HG03060 (cell line): ENCODE measurements around the gene ABHD6.
"Not testable (repeated sequence)": the region's sequence is repeated elsewhere in the genome, so short reads cannot be mapped to it uniquely, and the experiment has no call there.

Experiments
- ATAC-seq: cut with Tn5 transposase; IDR thresholded peaks from one replicate; pipeline ENCODE4 v1.9.1; 2021; ENCODE audit warnings: low read depth, moderate number of reproducible peaks; ENCODE audit not compliant: unreplicated experiment

ABHD6 gene

GRCh38 chr3:58271901-58272501 is 34.4 kb downstream of the ABHD6 start:
- ATAC-seq = no peak

DNA sequence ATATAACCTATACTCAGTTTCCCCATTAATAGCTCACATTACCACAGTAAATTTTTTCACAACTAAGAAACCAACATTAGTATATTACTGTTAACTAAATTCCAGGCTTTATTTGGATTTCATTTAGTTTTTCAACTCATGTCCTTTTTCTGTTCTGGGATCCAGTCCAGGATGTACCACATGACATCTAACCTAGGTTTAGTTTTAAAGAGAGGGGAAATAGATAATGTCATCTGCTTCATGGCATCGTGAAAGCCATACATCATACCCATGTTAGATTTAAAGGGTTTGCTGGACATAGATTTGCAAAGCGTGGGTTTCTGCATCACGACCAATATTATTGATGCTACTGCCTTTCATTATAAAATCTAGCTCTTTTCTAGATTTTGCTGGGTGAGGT is 35.3 kb downstream of the ABHD6 start:
- no peak for ATAC-seq

GRCh38 chr3:58273362-58273761 is 35.8 kb downstream of the ABHD6 start:
- not testable (repeated sequence) for ATAC-seq

- no peak for ATAC-seq
These were observed 36.5 kb downstream of the ABHD6 start for GRCh38 chr3:58274027-58274614.

DNA sequence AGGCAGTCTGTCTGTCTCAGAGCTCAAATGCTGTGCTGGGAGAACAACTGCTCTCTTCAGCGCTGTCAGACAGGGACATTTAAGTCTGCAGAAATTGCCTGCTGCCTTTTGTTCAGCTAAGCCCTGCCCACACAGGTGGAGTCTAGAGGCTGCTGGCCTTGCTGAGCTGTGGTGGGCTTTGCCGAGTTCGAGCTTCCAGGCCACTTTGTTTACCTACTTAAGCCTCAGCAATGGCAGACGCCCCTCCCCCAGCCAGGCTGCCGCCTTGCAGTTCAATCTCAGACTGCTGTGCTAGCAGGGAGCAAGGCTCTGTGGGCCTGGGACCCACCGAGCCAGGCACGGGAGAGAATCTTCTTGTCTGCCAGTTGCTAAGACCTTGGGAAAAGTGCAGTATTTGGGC is 43.5 kb downstream of the ABHD6 start:
- no peak for ATAC-seq

DNA sequence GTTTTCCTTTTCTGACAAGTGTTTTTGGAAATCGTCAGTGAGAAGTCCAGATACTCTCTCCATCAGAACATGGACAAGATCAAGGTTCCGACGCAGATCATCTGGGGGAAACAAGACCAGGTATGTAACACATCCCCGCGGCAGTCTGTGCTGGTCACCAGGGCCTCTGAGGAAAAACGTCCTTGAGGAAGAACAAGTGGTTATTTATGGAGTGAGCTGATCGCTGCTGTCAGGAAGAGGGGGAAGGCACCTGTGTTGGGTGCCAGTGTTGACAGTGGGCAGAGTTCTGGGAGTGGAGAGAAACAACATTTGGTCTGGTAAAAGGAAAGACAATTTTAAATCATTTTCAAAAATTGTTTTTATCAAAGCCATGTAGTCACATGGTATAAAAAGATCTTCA is 47.7 kb downstream of the ABHD6 start:
- ATAC-seq = no peak

GRCh38 chr3:58287354-58287753 is 49.8 kb downstream of the ABHD6 start:
- ATAC-seq = no peak

- ATAC-seq = no peak
These were observed 50.6 kb downstream of the ABHD6 start for GRCh38 chr3:58288011-58288728.

- ATAC-seq = not testable (repeated sequence)
These were observed 51.5 kb downstream of the ABHD6 start for GRCh38 chr3:58288964-58289613.

- ATAC-seq = not testable (repeated sequence)
These were observed 52.9 kb downstream of the ABHD6 start for GRCh38 chr3:58290446-58290845.

DNA sequence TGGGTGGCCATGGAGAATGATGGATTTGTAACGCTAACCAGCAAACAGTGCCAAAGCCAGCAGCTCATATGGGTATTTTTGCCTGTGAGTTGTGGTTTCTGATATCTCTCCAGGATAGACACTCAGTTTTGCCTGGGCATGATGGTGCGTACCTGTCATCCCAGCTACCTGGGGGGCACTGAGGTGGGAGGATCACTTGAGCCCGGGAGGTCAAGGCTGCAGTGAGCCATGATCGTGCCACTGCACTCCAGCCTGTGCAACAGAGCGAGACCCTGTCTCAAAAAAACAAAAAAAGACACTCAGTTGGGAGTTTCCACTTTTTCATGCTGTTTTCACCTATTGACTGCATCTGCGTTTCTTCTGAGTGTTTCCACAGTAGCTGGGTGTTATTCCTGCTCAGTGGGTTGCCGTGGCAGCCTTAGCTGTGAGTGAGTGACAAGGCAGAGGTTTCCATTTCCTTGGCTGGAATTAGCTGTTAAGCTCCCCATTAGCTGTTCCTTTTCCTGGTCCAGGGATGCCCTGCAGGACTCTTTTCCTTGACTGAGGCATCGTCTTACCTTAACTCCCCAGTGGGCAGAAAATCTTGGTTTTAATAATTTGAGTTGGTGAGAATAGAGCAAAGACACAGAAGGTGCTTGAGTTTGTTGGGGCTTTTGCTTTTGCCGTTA is 54.2 kb downstream of the ABHD6 start:
- no peak for ATAC-seq

DNA sequence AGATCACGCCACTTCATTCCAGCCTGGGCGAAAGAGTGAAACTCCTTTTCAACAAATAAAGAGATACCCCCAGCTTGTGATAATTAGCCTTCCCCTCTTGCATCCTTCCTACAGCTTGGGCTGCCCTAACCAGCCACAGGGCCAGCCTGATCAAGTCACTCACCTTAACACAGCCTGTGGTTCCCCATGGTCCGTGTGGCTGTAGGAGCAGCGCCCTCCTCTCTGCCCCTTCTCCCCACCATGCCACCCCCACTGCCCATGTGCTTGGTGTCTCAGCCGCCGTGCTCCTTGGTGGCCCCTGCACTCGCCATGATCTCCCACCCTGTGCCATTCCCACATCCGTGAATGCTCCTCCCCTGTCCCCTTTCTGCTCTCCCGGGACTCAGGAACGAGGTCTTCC is 55.3 kb downstream of the ABHD6 start:
- no peak for ATAC-seq

GRCh38 chr3:58293516-58293915 is 55.9 kb downstream of the ABHD6 start:
- no peak for ATAC-seq

- no peak for ATAC-seq
These were observed 58.7 kb downstream of the ABHD6 start for GRCh38 chr3:58296269-58296668.

GRCh38 chr3:58296843-58297242 is 59.3 kb downstream of the ABHD6 start:
- ATAC-seq = no peak

DNA sequence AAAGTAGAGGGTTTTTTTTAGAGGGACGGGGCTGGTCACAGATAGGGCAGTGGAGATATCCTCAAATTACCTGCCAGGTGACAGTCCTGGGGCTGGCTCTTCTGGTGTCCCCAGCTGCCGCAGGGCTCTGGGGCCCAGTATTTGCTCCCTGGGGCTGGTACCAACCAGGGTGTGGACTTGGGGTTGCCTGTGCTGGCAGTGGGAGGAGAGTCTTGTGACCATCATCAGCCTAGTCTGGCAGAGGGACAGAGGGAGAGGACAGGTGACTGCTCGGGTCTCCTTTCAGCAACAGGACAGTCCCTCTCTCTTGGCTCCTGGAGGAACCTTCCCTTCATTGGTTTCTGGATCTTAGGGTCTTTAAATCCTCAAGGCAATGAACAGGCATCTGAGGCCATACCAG is 60.6 kb downstream of the ABHD6 start:
- ATAC-seq = no peak

GRCh38 chr3:58299075-58299474 is 61.5 kb downstream of the ABHD6 start:
- no peak for ATAC-seq

DNA sequence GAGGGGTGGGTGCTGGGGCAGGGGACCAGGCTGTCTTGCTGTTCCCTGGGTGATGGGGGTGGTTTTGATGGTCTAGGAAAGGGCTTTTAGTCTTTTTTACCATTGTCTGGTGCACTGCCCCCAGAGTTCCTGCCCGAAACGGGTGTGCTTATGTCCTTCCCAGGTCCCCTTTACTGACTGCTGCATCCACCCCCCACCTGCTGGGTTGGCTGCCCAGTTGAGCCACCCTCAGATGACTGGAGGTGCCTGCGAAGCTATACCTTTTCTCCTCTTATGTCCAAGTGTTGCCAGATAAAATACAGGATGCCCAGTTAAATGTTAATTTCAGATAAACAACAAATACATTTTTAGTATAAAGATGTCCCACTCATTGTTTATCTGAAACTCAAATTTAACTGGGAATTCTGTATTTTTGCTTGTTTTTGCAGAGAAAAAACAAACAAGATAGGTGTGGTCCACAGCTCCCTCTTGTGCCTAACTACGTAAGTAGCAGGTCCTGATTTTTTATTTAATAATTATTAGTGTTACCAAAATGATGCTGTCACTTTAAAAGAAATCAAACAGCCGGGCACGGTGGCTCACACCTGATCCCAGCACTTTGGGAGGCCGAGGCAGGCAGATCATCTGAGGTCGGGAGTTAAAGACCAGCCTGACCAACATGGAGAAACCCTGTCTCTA is 62.4 kb downstream of the ABHD6 start:
- ATAC-seq = no peak

DNA sequence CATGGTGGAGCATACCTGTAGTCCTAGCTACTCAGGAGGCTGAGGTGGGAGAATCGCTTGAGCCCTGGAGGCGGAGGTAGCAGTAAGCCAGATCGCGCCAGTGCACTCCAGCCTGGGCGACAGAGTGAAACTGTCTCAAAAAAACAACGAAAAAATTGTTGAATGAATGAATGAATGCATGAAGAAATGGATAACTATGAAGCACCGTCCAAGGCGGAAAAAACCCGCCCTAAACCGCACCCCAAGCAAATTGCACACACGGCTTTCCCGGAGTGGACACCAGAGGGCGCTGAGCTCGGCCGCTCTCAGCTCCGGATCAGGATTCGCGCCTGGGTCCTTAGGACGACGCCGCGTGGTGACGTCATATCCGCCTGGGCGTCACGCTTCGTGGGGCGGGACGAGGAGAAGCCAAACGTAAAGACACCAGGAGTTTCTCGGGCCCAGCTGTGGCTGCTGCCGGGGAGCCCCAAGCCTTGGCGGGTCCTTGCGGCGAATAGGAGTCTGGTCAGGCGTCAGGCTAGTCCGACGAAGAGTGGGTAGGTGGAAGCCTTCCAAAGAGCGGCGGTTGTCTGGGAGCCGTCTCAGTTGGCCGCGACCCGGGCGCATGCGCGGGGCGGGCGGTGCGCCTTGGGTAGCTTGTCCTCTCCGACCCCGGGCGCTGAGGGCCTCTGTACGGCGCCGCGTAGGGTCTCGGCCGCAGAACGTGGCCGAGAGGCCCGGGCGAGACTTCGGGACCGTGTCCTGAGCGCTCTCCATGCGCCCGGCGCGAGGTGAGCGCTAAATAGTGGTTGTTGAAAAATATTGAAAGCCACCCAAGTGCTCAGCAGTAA is 68.5 kb downstream of the ABHD6 start, which contains the start of the genes HTD2 and RPP14:
Gene HTD2, plus strand, starts transcription at position 639 of the 830 bp plus-strand sequence. CDS start 11,094 bp downstream, outside the sequence.
Gene RPP14, plus strand, starts transcription at position 364 of the 830 bp plus-strand sequence. CDS start 4,085 bp downstream, outside the sequence.
- peak; percentile 65 for ATAC-seq
